HEK293 (cell line): ENCODE results near the gene ASPDH.

Experiments
- CTCF ChIA-PET: fragments of 350-600 bp; formaldehyde crosslinking; extraction: SDS; loops from one replicate; lab custom pipeline; 2021; ENCODE audit warnings: antibody characterized with exemption; lab: Yijun Ruan, JAX
- POLR2A ChIA-PET: fragments of 300-600 bp; formaldehyde crosslinking; extraction: SDS; loops from one replicate; lab custom pipeline; 2020; ENCODE audit warnings: antibody characterized with exemption, inconsistent platforms; lab: Yijun Ruan, JAX
- H3K27ac ChIP-seq: fragments of 200-500 bp; sonication (Bioruptor generic); 2 replicates; pipeline ENCODE4 v1.5.1; 2014; ENCODE audit warnings: low read depth, low read length, control low read depth, inconsistent platforms; ENCODE audit errors: extremely low read depth
- H3K36me3 ChIP-seq, 2 experiments: fragments of 200-500 bp in 1 of 2; sonication (Bioruptor generic) in 1 of 2; 1 replicate in 1 of 2; 2 replicates in 1 of 2; pipeline ENCODE4 v1.5.1; 2014 to 2017; ENCODE audit warnings: inconsistent platforms in 2 of 2, low read length in 2 of 2; ENCODE audit not compliant: control insufficient read depth in 2 of 2, insufficient read depth in 1 of 2
- H3K4me1 ChIP-seq: fragments of 200-500 bp; sonication (Bioruptor generic); 2 replicates; pipeline ENCODE4 v1.5.1; 2014; ENCODE audit warnings: mild to moderate bottlenecking, low read length, inconsistent platforms; ENCODE audit not compliant: control insufficient read depth, insufficient read depth
- H3K4me3 ChIP-seq: 2 replicates; pipeline ENCODE4 v1.5.1; 2011; ENCODE audit warnings: low read depth, mild to moderate bottlenecking, control low read depth, low read length, moderate library complexity
- H3K9me3 ChIP-seq: fragments of 200-500 bp; sonication (Bioruptor generic); 2 replicates; pipeline ENCODE4 v1.5.1; 2014; ENCODE audit warnings: low read depth, low read length, inconsistent platforms; ENCODE audit not compliant: control insufficient read depth, insufficient read depth
- BCL11A ChIP-seq: fragments of 450-650 bp; formaldehyde crosslinking; IDR thresholded peaks from 2 replicates; pipeline ENCODE4 v1.5.1; 2016; ENCODE audit warnings: low read depth, missing biosample characterization, missing genetic modification characterization
- KLF8 ChIP-seq: fragments of 450-650 bp; formaldehyde crosslinking; IDR thresholded peaks from 2 replicates; pipeline ENCODE4 v1.5.1; 2016; ENCODE audit warnings: missing biosample characterization, missing genetic modification characterization
- TRIM28 ChIP-seq: IDR thresholded peaks from 2 replicates; pipeline ENCODE4 v1.6.1; 2011; ENCODE audit warnings: low read length, control low read depth, borderline replicate concordance
- ZBTB10 ChIP-seq: fragments of 450-650 bp; formaldehyde crosslinking; IDR thresholded peaks from 2 replicates; pipeline ENCODE4 v1.5.1; 2016; ENCODE audit warnings: missing biosample characterization, missing genetic modification characterization
- ZFP3 ChIP-seq: fragments of 450-650 bp; formaldehyde crosslinking; IDR thresholded peaks from 2 replicates; pipeline ENCODE4 v1.5.1; 2016; ENCODE audit warnings: low read depth, missing biosample characterization, missing genetic modification characterization
- ZNF16 ChIP-seq: fragments of 450-650 bp; formaldehyde crosslinking; IDR thresholded peaks from 2 replicates; pipeline ENCODE4 v1.5.1; 2016; ENCODE audit warnings: low read depth, missing biosample characterization, missing genetic modification characterization
- ZNF2 ChIP-seq: fragments of 450-650 bp; formaldehyde crosslinking; IDR thresholded peaks from 2 replicates; pipeline ENCODE4 v1.5.1; 2016; ENCODE audit warnings: missing biosample characterization, missing genetic modification characterization
- ZNF221 ChIP-seq: fragments of 450-650 bp; formaldehyde crosslinking; IDR thresholded peaks from 2 replicates; pipeline ENCODE4 v1.5.1; 2017; ENCODE audit warnings: missing biosample characterization, missing genetic modification characterization, borderline replicate concordance
- ZNF324 ChIP-seq: fragments of 450-650 bp; formaldehyde crosslinking; IDR thresholded peaks from 2 replicates; pipeline ENCODE4 v1.5.1; 2016; ENCODE audit warnings: missing biosample characterization, missing genetic modification characterization
- ZNF433 ChIP-seq: fragments of 450-650 bp; formaldehyde crosslinking; IDR thresholded peaks from 2 replicates; pipeline ENCODE4 v1.5.1; 2016; ENCODE audit warnings: missing biosample characterization, missing genetic modification characterization, low read depth
- ZNF48 ChIP-seq: fragments of 450-650 bp; formaldehyde crosslinking; IDR thresholded peaks from 2 replicates; pipeline ENCODE4 v1.5.1; 2016; ENCODE audit warnings: missing biosample characterization, missing genetic modification characterization
- ZNF777 ChIP-seq: fragments of 450-650 bp; formaldehyde crosslinking; IDR thresholded peaks from 2 replicates; pipeline ENCODE4 v1.5.1; 2017; ENCODE audit warnings: missing biosample characterization, missing genetic modification characterization, borderline replicate concordance
- ZSCAN5A ChIP-seq: fragments of 450-650 bp; formaldehyde crosslinking; IDR thresholded peaks from 2 replicates; pipeline ENCODE4 v1.5.1; 2016; ENCODE audit warnings: missing biosample characterization, missing genetic modification characterization

ASPDH gene

GRCh38 chr19:50516964-50517703 is 3.4 kb upstream of the ASPDH start:
- no peaks in the 10 kb centered on the region for H3K9me3 ChIP-seq
- H3K36me3 ChIP-seq, result peaks cover 0 to 9% of the 10 kb centered on the region in 2 experiments; a peak in 1 of 3 replicates
- no peak overlapping the region for H3K27ac ChIP-seq
- H3K4me3 ChIP-seq, result no peak overlapping the region
- ChIA-PET POLR2A (no interaction called here), CTCF (interaction anchor here (0.7 to 1.8 kb wide), 2 partner anchors 21 to 405 kb away, joined by 3 to 6 read pairs; no protein-coding TSS in a partner anchor)
- peaks cover under 1% of the 10 kb centered on the region; the same call in 1 of the 2 replicates for H3K4me1 ChIP-seq
- TF ChIP-seq ZNF16 (tag by site-specific recombination) (no peak), TRIM28 (no peak), KLF8 (tag by site-specific recombination) (peak; percentile 86), BCL11A (no peak)

- H3K4me3 ChIP-seq, result no peak overlapping the region
- peaks cover 0 to 9% of the 10 kb centered on the region in 2 experiments; a peak in 1 of 3 replicates for H3K36me3 ChIP-seq
- H3K4me1 ChIP-seq, result peaks cover 5% of the 10 kb centered on the region
- TF ChIP-seq ZSCAN5A (tag by site-specific recombination) (no peak), ZBTB10 (tag by site-specific recombination) (no peak), ZNF324 (tag by site-specific recombination) (no peak), ZNF433 (tag by site-specific recombination) (no peak)
- no peak overlapping the region for H3K27ac ChIP-seq
- CTCF ChIA-PET, result interaction anchor here (0.7 to 1.8 kb wide), 2 partner anchors 21 to 82 kb away, joined by 3 to 6 read pairs; no protein-coding TSS in a partner anchor
- no peaks in the 10 kb centered on the region for H3K9me3 ChIP-seq
- POLR2A ChIA-PET, result no interaction called here
Observed at GRCh38 chr19:50516456-50516855, 2.7 kb upstream of the ASPDH start.

GRCh38 chr19:50515168-50515561 is 1.5 kb upstream of the ASPDH start:
- Histone ChIP-seq H3K4me1 (peaks cover 5% of the 10 kb centered on the region), H3K9me3 (no peaks in the 10 kb centered on the region), H3K4me3 (no peak overlapping the region), H3K36me3 (peaks cover 0 to 9% of the 10 kb centered on the region in 2 experiments; a peak in 1 of 3 replicates), H3K27ac (no peak overlapping the region)
- no peak for TF ChIP-seq ZNF48
- TF ChIP-seq ZFP3 (tag by site-specific recombination), result no peak
- no peak for TF ChIP-seq ZNF221 (tag by site-specific recombination)
- CTCF ChIA-PET, result no interaction called here
- POLR2A ChIA-PET, result no interaction called here

GRCh38 chr19:50514346-50515167 is 844 bp upstream of the ASPDH start:
- no peaks in the 10 kb centered on the region for H3K9me3 ChIP-seq
- H3K27ac ChIP-seq, result no peak overlapping the region
- H3K4me3 ChIP-seq, result no peak overlapping the region
- TF ChIP-seq ZNF777 (tag by site-specific recombination) (no peak), ZNF2 (tag by site-specific recombination) (0 out of 2 replicates have a peak, but pooled peaks have one; percentile 33)
- ChIA-PET CTCF (no interaction called here), POLR2A (no interaction called here)
- H3K36me3 ChIP-seq, result peaks cover 0 to 9% of the 10 kb centered on the region in 2 experiments; a peak in 1 of 3 replicates
- peaks cover 5% of the 10 kb centered on the region for H3K4me1 ChIP-seq
